GM21515 (cell line): ENCODE measurements around the gene STAG1.
"Not testable (repeated sequence)": the region's sequence is repeated elsewhere in the genome, so short reads cannot be mapped to it uniquely, and the experiment has no call there.

Source experiments
- ATAC-seq: cut with Tn5 transposase; IDR thresholded peaks from one replicate; pipeline ENCODE4 v1.9.1; 2021; ENCODE audit not compliant: unreplicated experiment

The STAG1 gene

DNA sequence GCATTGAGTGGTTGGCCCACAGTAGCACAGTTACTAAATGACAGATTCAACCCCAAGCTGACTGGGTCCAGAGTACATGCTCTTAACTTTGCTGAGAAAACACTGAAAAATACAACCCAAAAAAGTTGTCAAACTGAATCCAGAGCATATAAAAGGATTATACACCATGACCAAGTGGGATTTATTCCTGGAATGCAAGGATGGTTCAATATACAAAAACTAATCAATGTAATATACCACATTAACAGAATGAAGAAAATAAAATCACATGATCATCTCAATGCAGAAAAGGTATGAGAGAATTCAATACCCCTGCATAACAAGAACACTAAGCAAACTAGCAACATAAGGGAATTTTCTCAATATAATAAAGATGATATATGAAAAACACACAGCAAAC lies 98.5 kb downstream of the STAG1 start:
- no peak for ATAC-seq

DNA sequence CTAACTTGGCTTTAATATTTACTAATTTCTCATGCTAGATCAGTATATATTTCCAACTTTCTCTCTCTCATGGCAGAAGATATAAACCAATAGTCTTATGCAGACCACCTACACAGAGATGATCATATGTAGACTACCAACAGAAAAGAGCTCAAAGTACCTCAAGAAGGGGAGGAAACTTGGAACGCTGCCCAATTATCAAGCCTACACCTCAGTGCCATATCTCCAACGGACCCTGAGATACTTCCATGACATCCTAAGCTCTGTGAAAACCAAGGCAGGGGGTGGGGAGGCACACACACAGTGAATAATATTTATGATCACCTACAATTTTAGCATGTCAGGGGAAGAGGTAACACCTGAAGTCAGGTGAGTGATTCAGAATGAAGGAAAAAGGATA lies 100.6 kb downstream of the STAG1 start:
- no peak for ATAC-seq

DNA sequence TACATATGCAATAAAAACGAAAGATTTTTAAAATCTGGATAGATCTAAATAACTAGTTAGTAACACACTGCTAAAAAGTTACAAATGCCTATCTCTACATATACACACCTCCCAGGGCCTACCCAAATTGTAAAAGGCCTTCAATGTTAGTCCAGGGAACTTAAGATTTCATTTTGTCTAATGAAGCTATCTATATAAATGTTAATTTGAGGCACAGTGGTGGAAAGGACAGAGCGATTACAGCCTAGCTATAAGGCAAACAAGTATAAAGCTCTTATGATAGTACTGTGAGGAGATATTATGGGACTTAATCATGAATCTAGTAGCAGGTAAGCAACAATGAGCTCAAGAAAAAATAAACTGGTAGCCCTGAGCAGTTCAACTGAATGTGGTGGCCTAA lies 101.7 kb downstream of the STAG1 start:
- ATAC-seq, result no peak

DNA sequence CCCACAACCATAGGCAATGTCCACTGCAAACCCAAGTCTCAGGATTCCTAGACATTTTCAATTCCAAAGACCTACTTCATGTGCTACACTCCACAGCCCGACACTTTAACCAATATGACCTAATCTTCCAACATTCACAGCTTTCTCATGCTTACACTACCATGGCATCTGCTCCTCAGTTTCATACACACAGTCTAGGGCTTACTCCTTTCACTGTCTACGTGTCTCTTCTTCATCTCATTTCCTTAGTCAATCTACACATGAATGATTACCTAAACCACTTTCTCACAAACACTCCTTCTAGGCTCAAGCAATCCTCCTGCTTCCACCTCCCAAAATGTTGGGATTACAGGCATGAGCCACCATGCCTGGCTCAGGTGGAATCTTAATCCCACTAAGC lies 106.3 kb downstream of the STAG1 start:
- no peak for ATAC-seq

DNA sequence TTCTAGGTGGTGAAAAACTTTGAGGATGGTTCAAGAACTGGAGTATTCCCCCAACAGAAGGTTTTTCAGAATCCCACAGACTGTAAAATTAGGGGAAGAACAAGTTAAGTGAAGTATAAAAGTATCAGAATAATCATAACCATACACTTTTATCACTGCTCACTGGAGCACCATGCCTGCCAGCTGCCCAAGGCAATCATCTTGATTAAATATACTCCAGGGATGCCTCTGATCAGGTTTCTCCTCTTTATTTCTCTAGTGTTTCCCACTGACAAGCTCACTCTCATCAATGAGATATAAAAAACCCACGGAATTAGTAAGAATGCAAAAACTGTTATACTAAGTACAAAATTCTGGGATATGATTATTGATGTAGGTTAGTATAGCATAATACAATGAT lies 108.0 kb downstream of the STAG1 start:
- ATAC-seq, result no peak

DNA sequence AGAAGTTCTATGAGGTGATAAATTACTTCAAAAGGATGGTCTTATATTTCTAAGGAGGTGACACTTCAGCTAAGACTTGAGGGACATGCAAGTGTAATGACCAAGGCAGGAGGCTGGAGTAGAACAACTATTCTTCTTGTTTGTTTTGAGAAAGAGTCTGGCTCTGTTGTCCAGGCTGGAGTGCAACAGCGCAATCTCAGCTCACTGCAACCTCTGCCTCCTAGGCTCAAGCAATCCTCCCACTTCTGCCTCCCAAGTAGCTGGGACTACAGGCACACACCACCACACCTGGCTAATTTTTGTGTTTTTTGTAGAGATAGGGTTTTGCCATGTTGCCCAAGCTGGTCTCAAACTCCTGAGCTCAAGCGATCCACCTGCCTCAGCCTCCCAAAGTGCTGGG lies 108.8 kb downstream of the STAG1 start:
- not testable (repeated sequence) for ATAC-seq

DNA sequence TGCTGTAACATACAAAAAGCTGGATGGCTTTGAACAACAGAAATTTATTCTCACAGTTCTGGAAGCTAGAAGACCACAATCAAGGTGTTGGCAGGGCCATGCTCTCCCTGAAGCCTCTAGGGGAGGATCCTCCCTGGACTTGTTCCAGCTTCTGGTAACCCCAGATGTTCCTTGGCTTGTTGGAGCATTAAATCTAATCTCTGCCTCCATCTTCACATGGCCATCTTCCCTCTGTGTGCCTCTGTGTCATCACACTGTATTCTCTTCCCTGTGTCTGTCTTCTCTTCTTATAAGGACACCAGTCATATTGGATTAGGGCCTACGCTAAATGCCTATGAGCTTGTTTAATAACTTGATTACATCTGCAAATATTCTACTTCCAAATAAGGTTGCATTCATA lies 109.5 kb downstream of the STAG1 start:
- no peak for ATAC-seq

DNA sequence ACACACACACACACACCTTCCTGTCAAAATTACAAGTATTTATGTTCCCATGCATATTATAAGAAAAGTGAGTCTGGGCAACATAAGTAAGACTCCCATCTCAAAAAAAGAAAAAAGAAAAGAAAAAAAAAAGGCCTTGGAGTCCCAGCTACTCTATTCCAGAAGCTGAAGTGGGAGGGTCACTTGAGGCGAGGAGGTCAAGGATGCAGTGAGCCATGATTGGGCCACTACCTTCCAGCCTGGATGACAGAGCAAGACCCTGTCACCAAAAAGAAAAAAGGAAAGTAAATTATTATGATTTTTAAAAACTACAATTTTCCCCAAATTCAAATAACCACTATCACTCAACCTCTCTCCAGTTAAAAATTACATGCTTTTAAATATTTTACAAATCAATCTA lies 113.1 kb downstream of the STAG1 start:
- no peak for ATAC-seq

DNA sequence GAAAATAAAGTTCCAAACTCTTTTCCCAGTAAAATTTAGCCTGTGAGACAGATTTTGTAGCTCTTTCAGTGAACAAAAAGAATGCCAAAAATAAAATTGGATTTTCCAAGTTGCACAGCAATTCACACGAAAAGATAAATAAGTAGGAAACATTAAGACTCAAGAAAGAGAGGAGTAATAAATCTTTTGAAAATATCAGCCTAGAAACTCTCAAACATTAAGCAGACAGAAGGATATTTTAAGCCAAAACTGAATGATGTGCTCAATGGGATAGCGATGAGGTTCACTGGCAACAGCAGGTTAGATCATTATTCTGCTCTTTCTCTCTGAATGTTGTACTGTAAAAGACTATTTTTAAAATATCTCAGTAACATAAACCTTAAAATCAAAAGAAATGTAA lies 115.0 kb downstream of the STAG1 start:
- no peak for ATAC-seq

DNA sequence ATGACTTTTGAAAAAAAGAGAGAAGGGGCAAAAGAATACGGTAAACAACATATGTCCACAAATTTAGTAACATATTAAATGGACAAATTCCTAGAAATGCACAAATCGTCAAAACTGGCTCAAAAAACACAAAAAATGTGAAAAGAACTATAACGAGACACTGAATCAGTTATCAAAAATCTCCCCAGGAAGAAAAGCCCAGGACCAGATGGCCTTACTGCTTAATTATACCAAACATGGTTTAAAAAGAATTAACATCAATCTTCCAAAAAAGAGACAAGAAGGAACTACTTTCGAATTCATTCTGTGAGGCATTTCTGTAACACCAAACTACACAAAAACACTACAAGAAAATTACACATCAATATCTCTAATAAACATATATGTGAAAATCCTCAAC lies 117.4 kb downstream of the STAG1 start:
- no peak for ATAC-seq

DNA sequence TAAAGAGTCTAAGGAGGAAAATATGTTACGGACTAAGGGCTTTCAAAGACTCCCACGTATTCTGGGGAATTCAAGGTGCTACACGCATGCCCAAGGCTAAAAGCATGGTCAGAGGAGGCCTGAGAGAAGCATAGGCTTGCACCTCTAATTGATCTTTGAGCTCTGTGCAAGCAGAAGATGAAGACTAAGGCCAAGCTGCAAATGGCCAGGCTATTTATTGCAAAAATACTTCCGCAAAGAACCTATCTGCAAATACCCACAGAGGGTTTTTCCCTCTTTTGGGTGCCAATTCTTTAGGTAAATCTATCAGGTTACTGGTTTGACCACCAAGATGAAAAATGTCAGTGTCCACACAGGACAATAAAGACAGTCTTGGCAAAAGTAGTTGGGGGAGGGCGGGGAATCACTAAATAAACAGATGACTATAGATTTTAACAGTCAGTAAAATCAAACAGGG lies 119.5 kb downstream of the STAG1 start:
- ATAC-seq, result no peak

DNA sequence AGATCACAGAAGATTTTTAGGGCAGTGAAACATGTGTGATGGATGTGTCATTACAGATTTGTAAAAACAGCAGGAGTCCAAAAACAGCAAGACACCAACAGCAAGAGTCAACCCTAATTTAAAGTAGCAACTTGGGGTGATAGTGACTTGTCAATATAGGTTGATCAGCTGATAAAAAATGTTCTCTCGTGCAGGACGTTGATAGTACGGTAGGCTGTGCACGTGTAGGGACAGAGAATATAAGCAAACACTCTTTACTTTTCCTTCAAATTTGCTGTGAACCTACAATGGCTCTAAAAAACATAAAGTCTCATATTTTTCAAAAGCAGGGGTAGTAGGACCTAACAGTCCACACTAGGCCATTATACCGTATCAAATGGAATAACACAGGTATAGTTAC lies 120.8 kb downstream of the STAG1 start:
- no peak for ATAC-seq

DNA sequence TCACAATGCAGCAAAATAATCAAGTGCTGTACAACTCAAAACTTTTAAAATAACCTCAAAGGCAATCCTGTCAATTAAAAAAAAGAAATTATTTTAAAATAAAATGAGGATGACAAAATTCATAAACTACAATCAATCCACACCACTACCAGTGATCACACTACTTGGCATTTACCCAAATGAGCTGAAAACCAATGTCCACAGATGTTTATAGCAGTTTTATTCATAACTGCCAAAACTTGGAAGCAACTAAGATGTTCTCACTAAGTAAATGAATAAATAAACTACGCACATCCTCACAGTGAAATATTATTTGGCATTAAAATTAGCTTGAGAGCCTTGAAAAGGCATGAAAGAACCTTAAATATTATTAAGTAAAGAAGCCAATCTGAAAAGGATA lies 121.3 kb downstream of the STAG1 start:
- ATAC-seq, result no peak

DNA sequence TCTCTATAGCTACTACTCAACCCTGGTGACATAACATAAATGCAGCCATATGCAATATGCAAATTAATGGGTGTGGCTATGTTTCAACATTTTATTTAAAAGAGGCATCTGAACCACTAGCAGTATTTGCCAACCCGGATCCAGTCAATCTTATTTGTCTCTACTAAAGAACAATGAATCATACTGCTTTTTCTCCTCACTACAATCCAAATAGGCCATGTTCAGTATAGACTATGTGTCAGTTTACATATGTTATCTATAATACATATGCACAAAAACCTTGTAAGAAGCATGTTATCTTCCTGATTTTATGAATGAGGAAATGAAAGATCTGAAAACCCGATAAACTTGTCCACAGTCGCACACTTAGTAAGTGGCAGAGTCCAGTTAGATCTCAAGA lies 125.7 kb downstream of the STAG1 start:
- ATAC-seq, result no peak

DNA sequence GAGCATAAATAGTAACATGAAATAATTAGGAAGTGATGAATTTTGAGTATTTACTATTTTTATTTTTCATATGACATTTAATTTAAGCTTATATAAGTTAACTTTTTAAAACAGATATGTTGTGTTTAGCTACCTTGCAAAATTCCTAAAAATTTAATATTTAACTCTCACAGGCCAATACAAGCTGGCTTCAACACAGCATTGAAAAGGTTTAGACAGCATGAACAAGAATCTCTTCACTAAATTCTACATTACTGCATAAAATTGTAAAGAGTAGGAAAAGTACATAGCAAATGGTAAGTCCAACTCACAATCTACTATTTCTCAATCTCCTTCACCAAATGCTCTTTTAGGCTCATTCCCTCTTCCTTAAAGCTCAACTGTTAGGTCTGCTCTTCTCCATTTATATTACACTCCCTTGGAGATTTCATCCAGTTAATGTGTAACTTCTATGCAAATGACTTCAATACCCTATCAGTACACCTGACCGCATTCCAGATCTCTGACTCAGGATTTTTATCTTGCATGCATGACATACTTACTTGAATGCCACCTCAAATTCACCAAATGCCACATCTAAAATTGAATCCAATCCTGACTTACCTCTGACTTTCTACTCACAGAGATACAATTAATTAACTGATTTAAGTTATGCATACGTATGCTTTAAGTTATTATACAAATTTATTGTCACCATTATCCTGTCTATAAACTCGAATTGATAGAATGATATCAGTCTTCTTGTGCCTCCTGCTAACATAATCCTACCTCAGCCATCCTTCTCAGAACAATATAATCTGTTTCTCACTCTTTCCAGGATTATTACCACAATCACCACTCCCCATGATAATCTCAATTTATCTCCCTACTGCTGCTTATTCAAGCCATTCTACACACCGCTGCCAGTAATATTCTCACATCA lies 127.0 kb downstream of the STAG1 start:
- no peak for ATAC-seq

DNA sequence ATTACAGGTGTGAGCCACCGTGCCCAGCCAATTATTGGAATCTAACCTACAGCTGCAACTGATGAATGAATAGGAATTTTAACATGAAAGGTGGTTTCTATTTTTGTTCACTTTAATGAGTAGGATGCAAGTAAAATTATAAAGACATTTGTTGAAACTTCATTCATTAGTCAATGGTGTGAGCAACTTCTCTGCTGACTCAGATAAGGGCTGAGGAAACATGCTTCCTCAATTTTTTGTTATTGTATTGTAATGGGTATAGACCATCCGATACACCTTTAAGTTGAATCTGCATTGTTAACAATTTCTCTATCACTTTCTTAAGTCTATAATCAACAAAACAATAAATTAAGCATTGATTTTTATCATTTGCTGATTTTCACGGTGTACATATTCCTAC lies 127.8 kb downstream of the STAG1 start:
- no peak for ATAC-seq

DNA sequence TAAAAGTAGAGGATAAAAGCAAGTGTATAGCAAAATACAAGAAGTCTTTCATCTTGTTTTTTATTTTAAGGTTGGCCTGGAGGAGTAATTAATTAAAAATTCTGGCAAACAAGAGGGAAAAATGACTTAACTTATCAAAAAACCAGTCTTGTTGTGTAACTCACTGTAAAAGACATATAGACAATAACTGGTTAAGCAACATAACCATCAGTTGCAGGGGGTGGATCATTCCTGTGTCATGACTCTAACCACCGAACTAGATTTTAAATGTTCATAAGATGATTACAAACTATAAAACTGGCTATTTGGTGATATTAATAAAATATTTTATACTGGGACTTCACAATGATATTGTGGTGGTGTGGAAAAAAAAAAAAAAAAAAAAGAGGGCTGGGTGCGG lies 130.6 kb downstream of the STAG1 start:
- ATAC-seq, result no peak

DNA sequence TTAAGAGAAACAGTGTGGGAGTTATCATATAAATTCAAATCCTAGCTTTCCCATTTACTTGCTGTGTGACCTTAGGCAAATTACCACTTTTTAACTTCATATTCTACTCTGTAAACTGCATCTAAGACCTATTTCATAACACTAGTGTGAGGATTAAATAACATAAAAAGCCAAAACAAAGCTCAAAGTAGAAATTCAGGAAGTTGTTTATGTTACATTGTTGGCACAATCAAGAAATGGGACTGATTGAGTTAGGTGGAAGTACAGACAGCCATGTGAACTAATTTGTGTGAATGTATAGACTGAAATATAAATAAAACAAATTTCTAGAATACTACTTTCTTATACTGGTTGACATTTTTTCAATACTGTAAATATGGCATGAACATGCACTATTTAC lies 131.7 kb downstream of the STAG1 start:
- ATAC-seq, result no peak

DNA sequence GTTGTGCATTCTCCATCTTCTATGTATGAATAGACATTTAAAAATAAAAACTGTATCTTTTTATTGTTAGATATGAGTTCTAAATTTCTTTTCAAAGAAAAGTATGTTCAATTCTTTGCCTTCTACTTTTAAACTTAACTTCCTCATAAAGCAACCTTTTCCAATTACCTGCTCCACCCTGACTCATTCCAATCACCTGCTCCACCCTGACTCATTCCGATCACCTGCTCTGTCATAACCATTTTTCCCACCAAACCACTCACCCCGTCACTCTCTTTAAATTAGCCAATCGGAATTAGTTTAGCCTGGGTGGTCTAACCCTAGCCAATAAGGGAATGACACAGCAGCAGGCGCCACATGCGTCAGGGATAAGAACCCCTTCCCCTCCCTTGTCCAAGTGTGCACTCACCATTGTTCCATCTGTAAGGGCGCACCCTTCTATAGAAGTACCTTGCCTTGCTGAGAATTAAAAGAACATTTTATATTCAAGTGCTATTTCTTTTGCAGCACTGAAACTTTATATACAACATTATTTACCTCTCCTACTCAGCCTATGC lies 134.1 kb downstream of the STAG1 start:
- not testable (repeated sequence) for ATAC-seq

DNA sequence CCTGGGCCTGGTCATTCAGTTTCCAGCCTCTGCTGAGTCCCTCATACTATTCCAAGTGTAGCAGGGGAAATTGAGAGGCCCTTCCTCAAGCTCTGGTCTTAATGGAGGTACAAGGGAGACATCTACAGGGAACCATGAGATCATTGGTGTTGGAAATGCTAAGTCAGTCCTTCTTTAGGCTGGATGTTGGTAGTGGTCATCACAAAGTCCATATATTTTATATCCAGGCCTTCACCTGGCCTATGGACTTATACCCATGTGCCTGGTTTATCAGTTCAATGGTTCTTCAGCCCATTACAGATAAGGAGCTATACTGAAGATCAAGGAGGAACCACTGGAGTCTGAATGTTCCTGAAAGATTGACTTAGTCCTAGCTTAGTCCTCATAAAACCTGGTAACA lies 135.0 kb downstream of the STAG1 start:
- ATAC-seq, result no peak

DNA sequence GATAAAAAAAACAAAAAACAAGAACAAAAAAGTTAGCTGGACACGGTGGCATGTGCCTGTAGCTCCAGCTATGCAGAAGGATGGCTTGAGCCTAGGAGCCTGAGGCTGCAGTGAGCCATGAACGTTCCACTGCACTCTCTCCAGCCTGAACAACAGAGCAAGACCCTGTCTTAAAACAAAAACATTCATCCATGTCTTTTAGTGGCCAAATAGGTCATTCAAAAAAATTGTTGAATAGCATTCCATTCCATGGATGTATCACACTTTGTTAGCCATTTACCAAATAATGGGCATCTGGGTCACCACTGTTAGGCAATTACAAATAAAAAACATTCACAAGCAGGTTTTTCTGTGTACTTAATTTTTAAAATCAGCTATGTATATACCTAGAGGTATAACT lies 139.7 kb downstream of the STAG1 start:
- ATAC-seq, result no peak

DNA sequence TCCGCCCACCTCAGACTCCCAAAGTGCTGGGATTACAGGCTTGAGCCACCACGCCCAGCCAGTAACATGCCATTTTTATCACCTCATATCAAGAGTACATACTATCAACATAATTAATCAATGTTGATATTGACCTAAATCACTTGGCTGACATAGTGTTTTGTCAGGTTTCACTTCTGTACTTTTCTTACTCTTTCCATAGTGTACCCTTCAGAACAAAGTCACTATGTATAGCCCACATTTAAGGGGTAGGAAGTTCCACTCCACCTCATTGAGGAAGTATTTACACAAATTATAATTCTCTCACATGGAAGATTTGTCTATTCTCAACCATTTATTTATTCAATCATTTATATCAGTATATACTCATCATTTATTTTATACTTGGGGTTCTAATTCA lies 145.2 kb downstream of the STAG1 start:
- ATAC-seq, result no peak

DNA sequence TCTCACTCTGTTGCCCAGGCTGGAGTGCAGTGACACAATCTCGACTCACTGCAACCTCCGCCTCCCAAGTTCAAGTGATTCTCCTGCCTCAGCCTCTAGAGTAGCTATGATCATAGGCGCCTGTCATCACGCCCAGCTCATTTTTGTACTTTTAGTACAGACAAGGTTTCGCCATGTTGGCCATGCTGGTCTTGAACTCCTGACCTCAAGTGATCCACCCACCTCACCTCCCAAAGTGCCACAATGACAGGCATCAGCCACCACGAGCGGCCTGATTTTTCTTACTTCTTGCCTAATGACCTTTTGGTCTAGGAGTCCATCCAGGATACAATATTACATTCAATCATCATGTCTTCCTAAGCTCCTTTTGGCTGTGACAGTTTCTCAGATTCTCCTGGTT lies 146.0 kb downstream of the STAG1 start:
- ATAC-seq, result not testable (repeated sequence)
